Retinal pigment epithelial cell (primary cell): Measurements from ENCODE around the gene CTTN.

ENCODE experiments used
- DNase-seq: peaks from one replicate; pipeline ENCODE4 v3.0.0-alpha.2; 2010; ENCODE audit warnings: low read depth
- H3K4me3 ChIP-seq: 2 replicates; pipeline ENCODE4 v1.5.1; 2011; ENCODE audit warnings: mild to moderate bottlenecking, low read length, control low read depth, moderate library complexity
- TF ChIP-seq, protein P1 (sequence below): conservative IDR thresholded peaks from 2 replicates; pipeline ENCODE4 v1.5.1; 2011; ENCODE audit warnings: low read depth, low read length, control low read depth, inconsistent platforms

The CTTN gene

DNA sequence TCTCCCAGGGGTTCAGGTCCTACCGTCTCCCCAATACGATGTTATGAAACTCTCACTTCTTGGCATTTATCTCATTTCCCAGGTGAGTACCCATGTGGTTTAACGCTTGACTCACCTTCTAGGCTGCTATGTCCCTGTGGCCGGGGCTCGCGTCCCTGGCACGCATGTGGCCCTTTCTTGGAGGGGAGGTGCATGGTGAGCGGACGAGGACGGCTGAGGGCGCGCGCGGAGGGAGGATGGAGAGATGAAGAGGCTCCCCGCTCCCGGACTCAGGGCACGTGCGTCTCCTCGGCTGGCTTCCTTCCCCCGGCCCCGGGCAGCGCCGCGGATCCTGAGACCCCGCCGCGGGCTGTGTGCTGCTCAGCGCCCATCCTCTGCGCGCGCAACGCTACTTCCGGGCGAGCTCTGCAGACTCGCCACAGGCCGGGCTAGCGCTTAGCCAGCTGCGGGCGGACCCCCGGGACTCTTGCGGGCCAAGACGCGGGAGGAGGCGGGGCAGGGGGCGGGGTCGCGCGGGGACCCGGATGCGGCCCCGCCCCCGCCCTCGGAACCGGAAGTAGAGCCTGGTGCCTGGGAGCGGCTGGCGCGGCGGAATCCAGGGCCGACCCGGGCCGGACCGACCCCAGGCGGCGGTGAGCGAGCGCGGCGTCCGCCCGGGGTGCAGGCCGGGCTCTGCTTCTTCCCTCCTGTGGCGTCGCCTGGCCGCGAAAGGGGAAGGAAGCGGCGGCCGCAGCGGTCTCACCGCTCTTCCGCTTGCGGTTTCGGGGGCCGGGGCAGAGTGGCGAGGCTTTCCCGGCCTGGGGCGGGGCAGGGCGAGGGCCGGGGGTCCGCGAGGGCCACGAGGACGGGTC, at the start of gene CTTN:
Gene CTTN (plus strand): TSS at position 547 of the 851 bp plus-strand sequence. CDS start 8,769 bp downstream, outside the sequence.
- DNase-seq, result no peak
- TF ChIP-seq, protein P1, sequence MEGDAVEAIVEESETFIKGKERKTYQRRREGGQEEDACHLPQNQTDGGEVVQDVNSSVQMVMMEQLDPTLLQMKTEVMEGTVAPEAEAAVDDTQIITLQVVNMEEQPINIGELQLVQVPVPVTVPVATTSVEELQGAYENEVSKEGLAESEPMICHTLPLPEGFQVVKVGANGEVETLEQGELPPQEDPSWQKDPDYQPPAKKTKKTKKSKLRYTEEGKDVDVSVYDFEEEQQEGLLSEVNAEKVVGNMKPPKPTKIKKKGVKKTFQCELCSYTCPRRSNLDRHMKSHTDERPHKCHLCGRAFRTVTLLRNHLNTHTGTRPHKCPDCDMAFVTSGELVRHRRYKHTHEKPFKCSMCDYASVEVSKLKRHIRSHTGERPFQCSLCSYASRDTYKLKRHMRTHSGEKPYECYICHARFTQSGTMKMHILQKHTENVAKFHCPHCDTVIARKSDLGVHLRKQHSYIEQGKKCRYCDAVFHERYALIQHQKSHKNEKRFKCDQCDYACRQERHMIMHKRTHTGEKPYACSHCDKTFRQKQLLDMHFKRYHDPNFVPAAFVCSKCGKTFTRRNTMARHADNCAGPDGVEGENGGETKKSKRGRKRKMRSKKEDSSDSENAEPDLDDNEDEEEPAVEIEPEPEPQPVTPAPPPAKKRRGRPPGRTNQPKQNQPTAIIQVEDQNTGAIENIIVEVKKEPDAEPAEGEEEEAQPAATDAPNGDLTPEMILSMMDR, result no peak
- peak within 1 kb of the TSS; percentile 82 for H3K4me3 ChIP-seq

DNA sequence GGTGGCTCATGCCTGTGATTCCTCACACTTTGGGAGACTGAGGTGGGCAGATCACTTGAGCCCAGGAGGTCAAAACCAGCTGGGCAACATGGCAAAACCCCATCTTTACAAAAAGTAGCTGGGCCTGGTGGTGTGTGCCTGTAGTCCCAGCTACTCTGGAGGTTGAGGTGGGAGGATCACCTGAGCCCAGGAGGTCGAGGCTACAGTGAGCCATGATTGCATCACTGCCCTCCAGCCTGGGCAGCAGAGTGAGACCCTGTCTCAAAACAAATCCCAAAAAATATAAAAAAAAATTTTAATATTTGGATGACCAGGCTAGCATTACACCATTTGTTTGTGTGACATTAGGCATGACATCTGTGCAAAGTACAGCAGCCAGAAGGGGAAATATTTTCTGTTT, 49.7 kb upstream of the CTTN start:
- DNase-seq, result no peak
- TF ChIP-seq, protein P1, result no peak
- H3K4me3 ChIP-seq, result no peak overlapping the region

DNA sequence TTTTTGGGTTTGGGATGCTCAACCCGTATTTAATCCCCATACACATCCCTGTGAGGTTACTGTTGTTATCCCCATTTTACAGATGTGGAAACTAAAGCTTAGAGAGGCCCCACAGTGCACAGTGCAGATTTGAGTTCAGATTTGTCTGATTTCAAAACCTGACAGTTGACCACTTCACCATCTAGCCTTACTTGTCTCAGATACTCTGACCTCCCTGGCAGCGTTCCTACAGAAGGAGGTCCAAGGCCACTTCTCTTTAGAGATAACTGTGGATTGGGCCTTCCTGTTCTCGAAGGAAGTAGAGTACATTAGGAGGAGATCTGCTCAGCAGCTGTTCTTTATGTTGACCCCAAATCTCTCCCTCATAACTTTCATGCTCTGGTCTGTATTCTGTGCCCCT, 46.7 kb upstream of the CTTN start:
- TF ChIP-seq, protein P1, result no peak
- H3K4me3 ChIP-seq, result no peak overlapping the region
- no peak for DNase-seq

DNA sequence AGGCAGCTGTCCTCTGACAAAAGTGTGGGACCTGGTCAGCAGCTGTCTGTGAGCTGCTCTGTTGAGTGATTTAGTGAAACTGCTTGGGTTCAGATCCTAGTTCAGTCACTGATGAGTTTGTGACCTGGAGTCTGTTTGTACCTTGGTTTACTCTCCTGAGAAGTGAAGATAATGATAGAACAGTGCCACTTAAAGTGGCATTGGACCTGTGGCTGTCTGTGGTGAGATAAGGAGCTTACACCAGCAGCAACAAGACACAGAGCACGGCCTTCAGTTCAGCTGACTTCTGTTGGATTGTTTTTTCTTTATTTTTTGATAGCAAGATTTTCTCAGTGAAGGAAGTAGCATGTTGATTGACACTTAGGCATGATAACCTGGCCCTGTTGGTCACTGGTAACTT, 46.2 kb upstream of the CTTN start:
- DNase-seq, result no peak
- TF ChIP-seq, protein P1, result no peak
- H3K4me3 ChIP-seq, result no peak overlapping the region

DNA sequence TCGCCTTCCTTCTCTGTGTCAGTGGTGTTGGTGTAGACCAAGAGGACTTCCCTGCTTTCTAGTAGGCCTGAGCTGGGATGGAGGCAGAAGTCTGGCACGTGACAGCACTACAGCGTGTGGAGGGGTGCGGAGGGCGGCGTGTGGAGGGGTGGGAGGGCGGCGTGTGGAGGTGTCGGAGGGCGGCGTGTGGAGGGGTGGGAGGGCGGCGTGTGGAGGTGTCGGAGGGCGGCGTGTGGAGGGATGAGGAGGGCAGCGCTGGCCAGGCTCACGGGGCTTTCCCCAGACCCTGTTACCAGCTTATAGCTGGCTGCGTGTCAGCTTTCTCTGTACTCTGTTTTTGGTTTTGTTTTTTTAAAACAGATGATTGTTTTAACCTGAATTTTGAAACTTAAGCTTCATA, 45.7 kb upstream of the CTTN start:
- TF ChIP-seq, protein P1, result no peak
- no peak overlapping the region for H3K4me3 ChIP-seq
- DNase-seq, result no peak

DNA sequence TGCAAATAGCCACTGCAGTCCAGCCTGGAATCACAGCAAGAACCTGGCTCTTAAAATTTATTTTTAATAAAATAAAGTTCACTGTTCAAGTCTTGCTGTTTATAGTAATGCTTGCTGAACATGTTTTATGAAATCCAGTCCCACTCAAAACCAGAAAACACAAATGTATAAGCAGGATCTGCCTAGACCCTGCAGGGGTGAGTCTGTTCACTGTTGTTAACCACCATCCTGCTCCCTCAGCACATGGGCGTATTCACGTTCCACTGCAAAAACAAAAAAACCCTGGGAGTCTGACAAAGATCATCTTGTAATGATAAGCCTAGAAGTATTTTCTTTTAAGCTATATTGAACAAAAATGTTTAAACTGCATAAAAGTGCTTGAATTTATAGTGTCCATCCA, 45.0 kb upstream of the CTTN start:
- no peak overlapping the region for H3K4me3 ChIP-seq
- no peak for DNase-seq

More for the DNA sequence above, 45.0 kb upstream of the CTTN start:
- TF ChIP-seq, protein P1, result no peak
